ENCODE results near the gene P2RX6.

DNA sequence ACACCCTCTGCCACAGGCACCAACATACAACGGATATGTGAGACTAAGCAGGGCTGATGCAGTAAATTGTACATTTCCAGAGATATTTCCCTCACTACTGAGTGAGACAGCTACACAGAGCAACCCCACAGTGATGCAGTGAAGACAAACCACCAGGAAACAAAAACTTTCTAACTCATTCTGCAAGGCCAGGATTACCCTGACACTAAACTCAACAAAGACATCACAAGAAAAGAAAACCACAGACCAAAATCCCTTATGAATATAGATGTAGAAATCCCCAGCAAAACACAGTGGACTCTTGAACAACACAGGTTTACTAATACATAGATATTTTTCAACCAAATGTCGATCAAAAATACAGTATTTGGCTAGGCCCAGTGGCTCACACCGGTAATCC, 18.9 kb downstream of the P2RX6 start:
- TF ChIP-seq SUZ12 (IDR thresholded peaks at IDR 0.05) (no peak), BHLHE40 (IDR thresholded peaks at IDR 0.05; ENCODE audit: borderline replicate concordance) (no peak), LEF1 (IDR thresholded peaks at IDR 0.05; ENCODE audit: borderline replicate concordance) (no peak), HDGF (IDR thresholded peaks at IDR 0.05; ENCODE audit: borderline replicate concordance) (no peak), FOXM1 (IDR thresholded peaks at IDR 0.05; ENCODE audit: borderline replicate concordance) (no peak), L3MBTL2 (conservative IDR thresholded peaks at IDR 0.05) (no peak)
- TF ChIP-seq, protein P1, sequence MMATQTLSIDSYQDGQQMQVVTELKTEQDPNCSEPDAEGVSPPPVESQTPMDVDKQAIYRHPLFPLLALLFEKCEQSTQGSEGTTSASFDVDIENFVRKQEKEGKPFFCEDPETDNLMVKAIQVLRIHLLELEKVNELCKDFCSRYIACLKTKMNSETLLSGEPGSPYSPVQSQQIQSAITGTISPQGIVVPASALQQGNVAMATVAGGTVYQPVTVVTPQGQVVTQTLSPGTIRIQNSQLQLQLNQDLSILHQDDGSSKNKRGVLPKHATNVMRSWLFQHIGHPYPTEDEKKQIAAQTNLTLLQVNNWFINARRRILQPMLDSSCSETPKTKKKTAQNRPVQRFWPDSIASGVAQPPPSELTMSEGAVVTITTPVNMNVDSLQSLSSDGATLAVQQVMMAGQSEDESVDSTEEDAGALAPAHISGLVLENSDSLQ (IDR thresholded peaks at IDR 0.05), result no peak
